H1 (cell line): ENCODE data around the gene CASP9. TPM values are rescaled to one million over a fixed set of nuclear protein-coding genes. Genes with fewer than 3 reads are reported as not detected.

Source experiments
- CTCF ChIA-PET: fragments of 300-600 bp; sonication (Branson Sonifier 250); formaldehyde crosslinking; loops from one replicate; lab custom pipeline; 2021; ENCODE audit not compliant: partially characterized antibody; lab: Charles Lee
- POLR2A ChIA-PET: fragments of 300-600 bp; sonication (Branson Sonifier 250); formaldehyde crosslinking; loops from one replicate; lab custom pipeline; 2021; ENCODE audit warnings: inconsistent platforms; ENCODE audit not compliant: partially characterized antibody; lab: Charles Lee
- DNase-seq, 2 experiments: peaks; one replicate each; pipeline versions ENCODE4 v3.0.0 to v3.0.0-alpha.2; 2010 to 2022; ENCODE audit warnings: low spot score in 2 of 2, low read depth in 1 of 2, mixed read lengths in 1 of 2
- FAIRE-seq: peaks from 2 replicates; lab custom pipeline; 2011; peaks lifted over from hg19 to GRCh38; lab: Jason Lieb, UNC
- H2AFZ ChIP-seq: 2 replicates; pipeline ENCODE4 v1.8.1; 2012; ENCODE audit warnings: low read length, inconsistent platforms
- H2AK5ac ChIP-seq: 2 replicates; pipeline ENCODE4 v1.6.1; 2013; ENCODE audit warnings: low read depth, low read length
- H2BK120ac ChIP-seq: replicated peaks from 2 replicates; pipeline ENCODE3; 2013; ENCODE audit warnings: low read depth, low read length, inconsistent platforms
- H2BK12ac ChIP-seq: 2 replicates; pipeline ENCODE4 v1.6.1; 2013; ENCODE audit warnings: low read depth, low read length
- H2BK15ac ChIP-seq: 2 replicates; pipeline ENCODE4 v1.6.1; 2013; ENCODE audit warnings: low read length
- H2BK20ac ChIP-seq: 2 replicates; pipeline ENCODE4 v1.6.1; 2013; ENCODE audit warnings: low read length
- H2BK5ac ChIP-seq: 2 replicates; pipeline ENCODE4 v1.6.1; 2013; ENCODE audit warnings: low read depth, low read length
- H3K14ac ChIP-seq: 2 replicates; pipeline ENCODE4 v1.6.1; 2013; ENCODE audit warnings: inconsistent platforms; ENCODE audit not compliant: insufficient read length
- H3K18ac ChIP-seq: 2 replicates; pipeline ENCODE4 v1.6.1; 2013; ENCODE audit warnings: low read length; ENCODE audit errors: extremely low read depth
- H3K23ac ChIP-seq: 2 replicates; pipeline ENCODE4 v1.6.1; 2013; ENCODE audit warnings: inconsistent platforms; ENCODE audit not compliant: insufficient read length
- H3K23me2 ChIP-seq: 2 replicates; pipeline ENCODE4 v1.6.1; 2013; ENCODE audit warnings: low read depth, low read length
- H3K27ac ChIP-seq: 2 replicates; pipeline ENCODE4 v1.6.1; 2011; ENCODE audit warnings: low read depth, low read length, inconsistent platforms
- H3K27me3 ChIP-seq, 4 experiments: replicated peaks in 1 of 4; 1 replicate in 1 of 4; 2 replicates in 3 of 4; pipeline versions ENCODE4 v1.6.1 to v1.8.1; 2011 to 2013; ENCODE audit warnings: low read length in 3 of 4, mild to moderate bottlenecking in 3 of 4, inconsistent platforms in 2 of 4, mixed read lengths in 2 of 4, moderate library complexity in 1 of 4; ENCODE audit not compliant: control insufficient read depth in 3 of 4, insufficient read depth in 3 of 4; ENCODE audit errors: extremely low read depth in 1 of 4
- H3K36me3 ChIP-seq, 4 experiments: 2 replicates each; pipeline versions ENCODE4 v1.6.1 to v1.8.1; 2011 to 2013; ENCODE audit warnings: mild to moderate bottlenecking in 4 of 4, low read length in 3 of 4, moderate library complexity in 2 of 4, control low read depth in 1 of 4, inconsistent platforms in 1 of 4; ENCODE audit not compliant: insufficient read depth in 4 of 4, control insufficient read depth in 2 of 4
- H3K4ac ChIP-seq: replicated peaks from 2 replicates; pipeline ENCODE3; 2013; ENCODE audit warnings: low read length, low read depth, mixed read lengths, inconsistent platforms; ENCODE audit not compliant: insufficient read length
- H3K4me1 ChIP-seq, 4 experiments: replicated peaks in 1 of 4; 1 replicate in 1 of 4; 2 replicates in 3 of 4; pipeline versions ENCODE4 v1.6.1 to v1.8.1; 2011 to 2013; ENCODE audit warnings: low read length in 3 of 4, inconsistent platforms in 2 of 4, mixed read lengths in 1 of 4; ENCODE audit not compliant: insufficient read depth in 4 of 4, control insufficient read depth in 3 of 4
- H3K4me2 ChIP-seq, 2 experiments: 2 replicates each; pipeline versions ENCODE4 v1.6.1 to v1.8.1; 2011 to 2013; ENCODE audit warnings: low read depth in 2 of 2, low read length in 2 of 2, control low read depth in 1 of 2, inconsistent platforms in 1 of 2, mild to moderate bottlenecking in 1 of 2; ENCODE audit not compliant: insufficient read depth in 1 of 2
- H3K4me3 ChIP-seq, 4 experiments: fragments of 200-600, 300-600 bp in 1 of 4; sonication (generic), shearing (Covaris generic), sonication (Bioruptor Twin) in 1 of 4; 2 replicates each; pipeline versions ENCODE4 v1.5.1 to v1.8.1; 2011 to 2016; ENCODE audit warnings: low read length in 4 of 4, low read depth in 3 of 4, control low read depth in 2 of 4, inconsistent platforms in 2 of 4, mild to moderate bottlenecking in 2 of 4, mixed read lengths in 1 of 4, moderate library complexity in 1 of 4; ENCODE audit not compliant: insufficient read depth in 2 of 4; ENCODE audit errors: extremely low read depth in 1 of 4
- H3K56ac ChIP-seq: replicated peaks from 2 replicates; pipeline ENCODE3; 2013; ENCODE audit warnings: low read depth, mild to moderate bottlenecking, mixed read lengths, low read length, inconsistent platforms; ENCODE audit not compliant: insufficient read length
- H3K79me1 ChIP-seq: 2 replicates; pipeline ENCODE4 v1.6.1; 2013; ENCODE audit warnings: low read depth, low read length, control low read depth
- H3K79me2 ChIP-seq, 2 experiments: 2 replicates each; pipeline versions ENCODE4 v1.6.1 to v1.8.1; 2012 to 2013; ENCODE audit warnings: low read length in 2 of 2, mild to moderate bottlenecking in 2 of 2, inconsistent platforms in 1 of 2; ENCODE audit not compliant: insufficient read depth in 2 of 2, control insufficient read depth in 1 of 2
- H3K9ac ChIP-seq, 4 experiments: replicated peaks in 1 of 4; 1 replicate in 1 of 4; 2 replicates in 3 of 4; pipeline versions ENCODE4 v1.6.1 to v1.8.1; 2011 to 2013; ENCODE audit warnings: low read depth in 3 of 4, low read length in 3 of 4, control low read depth in 2 of 4, mild to moderate bottlenecking in 2 of 4, moderate library complexity in 2 of 4, inconsistent platforms in 1 of 4; ENCODE audit errors: extremely low read depth in 1 of 4
- H3K9me3 ChIP-seq, 2 experiments: 2 replicates each; pipeline versions ENCODE4 v1.6.1 to v1.8.1; 2012 to 2013; ENCODE audit warnings: mild to moderate bottlenecking in 2 of 2, moderate library complexity in 2 of 2, control low read depth in 1 of 2, inconsistent platforms in 1 of 2, low read depth in 1 of 2, low read length in 1 of 2, mixed read lengths in 1 of 2; ENCODE audit not compliant: insufficient read depth in 2 of 2
- H4K20me1 ChIP-seq, 2 experiments: replicated peaks in 1 of 2; 2 replicates each; pipeline versions ENCODE3 to v1.8.1; 2011 to 2013; ENCODE audit warnings: inconsistent platforms in 2 of 2, low read length in 2 of 2, mild to moderate bottlenecking in 1 of 2; ENCODE audit not compliant: insufficient read depth in 2 of 2, control insufficient read depth in 1 of 2
- H4K5ac ChIP-seq: 2 replicates; pipeline ENCODE4 v1.6.1; 2013; ENCODE audit warnings: low read length, low read depth, mixed read lengths, inconsistent platforms; ENCODE audit not compliant: insufficient read length
- H4K8ac ChIP-seq: 2 replicates; pipeline ENCODE4 v1.8.0; 2013; ENCODE audit warnings: mild to moderate bottlenecking, moderate library complexity, low read length, inconsistent platforms; ENCODE audit not compliant: insufficient read depth; ENCODE audit errors: extremely low read depth
- H4K91ac ChIP-seq: replicated peaks from 2 replicates; pipeline ENCODE3; 2013; ENCODE audit warnings: low read length, mixed read lengths, inconsistent platforms; ENCODE audit not compliant: insufficient read length
- BCL11A ChIP-seq, 2 experiments: IDR thresholded peaks; one replicate each; pipeline ENCODE4 v1.6.1; 2011; ENCODE audit warnings: low read depth in 2 of 2, low read length in 2 of 2, mild to moderate bottlenecking in 2 of 2
- CHD1 ChIP-seq: IDR thresholded peaks from 2 replicates; pipeline ENCODE4 v1.6.1; 2012; ENCODE audit warnings: low read depth, low read length, improper control_type of control experiment
- GTF2F1 ChIP-seq: IDR thresholded peaks from 2 replicates; pipeline ENCODE4 v1.6.1; 2012; ENCODE audit warnings: low read depth, low read length, improper control_type of control experiment, borderline replicate concordance
- HDAC6 ChIP-seq: IDR thresholded peaks from one replicate; pipeline ENCODE4 v1.7.1; 2012; ENCODE audit warnings: low read depth, mild to moderate bottlenecking, inconsistent platforms, low read length, moderate library complexity
- NANOG ChIP-seq: IDR thresholded peaks from 2 replicates; pipeline ENCODE4 v1.6.1; 2011; ENCODE audit warnings: low read length, low read depth, mild to moderate bottlenecking, inconsistent platforms; ENCODE audit not compliant: insufficient read depth, poor library complexity, severe bottlenecking
- SP4 ChIP-seq: IDR thresholded peaks from 2 replicates; pipeline ENCODE4 v1.6.1; 2012; ENCODE audit warnings: low read length, inconsistent platforms
- TAF7 ChIP-seq: optimal IDR thresholded peaks from 2 replicates; pipeline ENCODE3; 2011; ENCODE audit warnings: low read depth, mild to moderate bottlenecking, inconsistent platforms, low read length, moderate library complexity, borderline replicate concordance
- WGBS, 2 experiments: shearing (Covaris generic) in 1 of 2; methylation state at CpG; one replicate each; pipeline versions ENCODE4 v1.1.6 to v1.1.7; 2013 to 2015; ENCODE audit warnings: low lambda C conversion rate in 2 of 2, mixed read lengths in 2 of 2, inconsistent platforms in 1 of 2, low coverage in 1 of 2, missing lambda C conversion rate in 1 of 2; ENCODE audit not compliant: insufficient replicate concordance in 2 of 2, insufficient coverage in 1 of 2, insufficient read length in 1 of 2; ENCODE audit errors: extremely low coverage in 1 of 2, missing lambda C conversion rate in 1 of 2; 5-methylcytosine and 5-hydroxymethylcytosine counted together
- polyA plus RNA-seq, 7 experiments: library from polyadenylated mRNA; depleted of rRNA in 3 of 7; stranded (reverse) in 5 of 7; unstranded in 2 of 7; fragments of >200 nt in 5 of 7; fragments of 200-250 nt in 2 of 7; gene quantifications; 1 replicate in 5 of 7; 2 replicates in 1 of 7; 4 replicates in 1 of 7; pipeline versions ENCODE4 v1.2.1 to v1.2.3, GENCODE V29; 2011 to 2013; ENCODE audit warnings: missing spikeins in 2 of 7, mixed read lengths in 2 of 7
- total RNA-seq: library from RNA; stranded (reverse); fragmentation: NEBNext Ultra II Directional; extraction: Animal tissue kit (Norgen Biotek cat#: 25700); gene quantifications from 2 replicates; pipeline ENCODE4 v1.2.1, GENCODE V29; 2021
- TF ChIP-seq, protein P1 (sequence below), 3 experiments: IDR thresholded peaks; 1 replicate in 2 of 3; 2 replicates in 1 of 3; pipeline versions ENCODE4 v1.5.1 to v1.6.1; 2011; ENCODE audit warnings: low read length in 3 of 3, mild to moderate bottlenecking in 3 of 3, inconsistent platforms in 2 of 3, low read depth in 1 of 3, moderate library complexity in 1 of 3; ENCODE audit not compliant: insufficient read depth in 1 of 3; ENCODE audit errors: control extremely low read depth in 1 of 3
- TF ChIP-seq, protein P2 (sequence below): IDR thresholded peaks from 2 replicates; pipeline ENCODE4 v1.6.1; 2012; ENCODE audit warnings: inconsistent platforms

CASP9 gene
- total and polyA plus RNA-seq, 2 of the 8 experiments (the other 6 are each of a cell fraction or from before 2014, with no cell fraction given) = 14.8 to 36.3 TPM

DNA sequence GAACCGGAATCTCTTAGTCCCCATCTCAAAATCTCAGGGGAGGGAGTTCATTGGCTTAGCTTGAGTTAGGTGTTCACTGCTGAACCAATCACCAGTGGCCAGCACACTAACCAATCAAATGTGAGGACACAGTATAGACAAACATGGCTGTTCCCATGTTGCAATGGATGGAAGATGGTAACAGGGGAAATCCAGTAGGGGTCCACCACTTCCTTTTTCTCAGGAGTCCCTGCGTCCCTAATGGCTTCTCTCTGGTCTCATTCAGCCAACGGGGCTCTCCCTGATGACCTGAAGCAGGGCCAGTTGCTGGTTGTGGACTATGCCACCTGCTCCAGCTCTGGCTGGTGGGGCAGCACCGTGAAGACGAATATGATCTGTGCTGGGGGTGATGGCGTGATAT is 38.4 kb downstream of the CASP9 start:
- H3K79me2 ChIP-seq = no peaks in the 10 kb centered on the region
- no peak overlapping the region for H3K4me3 ChIP-seq
- 90% methylated on average over 6 of the region's 6 CpGs; no CpG with 5 or more reads in 1 of the 2 experiments for WGBS, 2 experiments
- H3K18ac ChIP-seq = no peak overlapping the region
- H4K91ac ChIP-seq = no peak overlapping the region
- FAIRE-seq (no peak), DNase-seq (no peak)
- no peak overlapping the region for H2BK120ac ChIP-seq
- H3K4ac ChIP-seq = no peak overlapping the region
- H2BK15ac ChIP-seq = no peak overlapping the region
- H4K5ac ChIP-seq = no peak overlapping the region
- H3K56ac ChIP-seq = no peak overlapping the region
- ChIA-PET CTCF (interaction anchor here (1.0 kb wide), 1 partner anchor 58 kb away, joined by 3 read pairs; no protein-coding TSS in a partner anchor), POLR2A (no interaction called here)
- H2BK20ac ChIP-seq = no peak overlapping the region
- H3K4me2 ChIP-seq = no peak overlapping the region
- H3K79me1 ChIP-seq = no peaks in the 10 kb centered on the region
- no peak overlapping the region for H3K9ac ChIP-seq
- H3K23me2 ChIP-seq = no peaks in the 10 kb centered on the region
- no peak overlapping the region for H3K23ac ChIP-seq
- H3K27me3 ChIP-seq = no peaks in the 10 kb centered on the region
- H2BK12ac ChIP-seq = no peak overlapping the region
- no peaks in the 10 kb centered on the region for H4K20me1 ChIP-seq
- H3K36me3 ChIP-seq = no peaks in the 10 kb centered on the region
- H2BK5ac ChIP-seq = no peak overlapping the region
- no peak overlapping the region for H3K27ac ChIP-seq
- H3K14ac ChIP-seq = no peak overlapping the region
- no peak overlapping the region for H2AK5ac ChIP-seq
- no peaks in the 10 kb centered on the region for H3K4me1 ChIP-seq
- TF ChIP-seq SP4 (no peak), CHD1 (no peak), HDAC6 (no peak), GTF2F1 (no peak), BCL11A (IDR thresholded peaks at IDR 0.05; ENCODE audit: low read depth in 2 of 2, low read length in 2 of 2) (no peak), NANOG (no peak), TAF7 (no peak)
- TF ChIP-seq, protein P1, sequence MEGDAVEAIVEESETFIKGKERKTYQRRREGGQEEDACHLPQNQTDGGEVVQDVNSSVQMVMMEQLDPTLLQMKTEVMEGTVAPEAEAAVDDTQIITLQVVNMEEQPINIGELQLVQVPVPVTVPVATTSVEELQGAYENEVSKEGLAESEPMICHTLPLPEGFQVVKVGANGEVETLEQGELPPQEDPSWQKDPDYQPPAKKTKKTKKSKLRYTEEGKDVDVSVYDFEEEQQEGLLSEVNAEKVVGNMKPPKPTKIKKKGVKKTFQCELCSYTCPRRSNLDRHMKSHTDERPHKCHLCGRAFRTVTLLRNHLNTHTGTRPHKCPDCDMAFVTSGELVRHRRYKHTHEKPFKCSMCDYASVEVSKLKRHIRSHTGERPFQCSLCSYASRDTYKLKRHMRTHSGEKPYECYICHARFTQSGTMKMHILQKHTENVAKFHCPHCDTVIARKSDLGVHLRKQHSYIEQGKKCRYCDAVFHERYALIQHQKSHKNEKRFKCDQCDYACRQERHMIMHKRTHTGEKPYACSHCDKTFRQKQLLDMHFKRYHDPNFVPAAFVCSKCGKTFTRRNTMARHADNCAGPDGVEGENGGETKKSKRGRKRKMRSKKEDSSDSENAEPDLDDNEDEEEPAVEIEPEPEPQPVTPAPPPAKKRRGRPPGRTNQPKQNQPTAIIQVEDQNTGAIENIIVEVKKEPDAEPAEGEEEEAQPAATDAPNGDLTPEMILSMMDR (IDR thresholded peaks at IDR 0.05; ENCODE audit: control extremely low read depth in 1 of 3, insufficient read depth in 1 of 3, low read depth in 1 of 3, low read length in 3 of 3) = no peak
- TF ChIP-seq, protein P2, sequence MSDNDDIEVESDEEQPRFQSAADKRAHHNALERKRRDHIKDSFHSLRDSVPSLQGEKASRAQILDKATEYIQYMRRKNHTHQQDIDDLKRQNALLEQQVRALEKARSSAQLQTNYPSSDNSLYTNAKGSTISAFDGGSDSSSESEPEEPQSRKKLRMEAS = no peak
- no peaks in the 10 kb centered on the region for H3K9me3 ChIP-seq
- H4K8ac ChIP-seq = no peak overlapping the region
- H2AFZ ChIP-seq = no peak overlapping the region
